Endodermal cell (in vitro differentiated cells): ENCODE measurements around the gene CX3CR1. TPM values are rescaled to one million over a fixed set of nuclear protein-coding genes. Genes with fewer than 3 reads are reported as not detected.
"Not testable (repeated sequence)": the region's sequence is repeated elsewhere in the genome, so short reads cannot be mapped to it uniquely, and the experiment has no call there.

Experiments used
- DNase-seq: peaks from one replicate; pipeline ENCODE4 v3.0.0-alpha.2; 2017
- H3K27ac ChIP-seq: 2 replicates; pipeline ENCODE4 v1.5.1; 2013; ENCODE audit warnings: mild to moderate bottlenecking, low read depth, low read length, moderate library complexity
- H3K27me3 ChIP-seq: 2 replicates; pipeline ENCODE4 v1.6.1; 2013; ENCODE audit warnings: mild to moderate bottlenecking, low read length, moderate library complexity; ENCODE audit not compliant: insufficient read depth, control insufficient read depth, poor library complexity, severe bottlenecking
- H3K36me3 ChIP-seq: 2 replicates; pipeline ENCODE4 v1.7.0; 2013; ENCODE audit warnings: mild to moderate bottlenecking, low read length, moderate library complexity; ENCODE audit not compliant: control insufficient read depth, insufficient read depth
- H3K4me1 ChIP-seq: one replicate; pipeline ENCODE4 v1.7.0; 2013; ENCODE audit warnings: low read length; ENCODE audit not compliant: control insufficient read depth, insufficient read depth
- H3K4me3 ChIP-seq: 2 replicates; pipeline ENCODE4 v1.5.1; 2013; ENCODE audit warnings: mild to moderate bottlenecking, low read length, moderate library complexity
- H3K9ac ChIP-seq: 2 replicates; pipeline ENCODE4 v1.6.1; 2013; ENCODE audit warnings: mild to moderate bottlenecking, low read length, moderate library complexity; ENCODE audit not compliant: poor library complexity, severe bottlenecking; ENCODE audit errors: extremely low read depth
- H3K9me3 ChIP-seq: 2 replicates; pipeline ENCODE4 v1.6.1; 2013; ENCODE audit warnings: mild to moderate bottlenecking, low read length, moderate library complexity; ENCODE audit not compliant: control insufficient read depth
- H3K27ac Mint-ChIP-seq: 2 replicates; pipeline ENCODE4 v1.8.0; 2020; ENCODE audit warnings: mixed read lengths
- H3K27me3 Mint-ChIP-seq: 2 replicates; pipeline ENCODE4 v1.8.0; 2021; ENCODE audit warnings: mild to moderate bottlenecking, mixed read lengths; ENCODE audit not compliant: insufficient read depth
- H3K36me3 Mint-ChIP-seq: 2 replicates; pipeline ENCODE4 v1.8.0; 2020; ENCODE audit warnings: low read depth, mixed read lengths
- H3K4me1 Mint-ChIP-seq: 2 replicates; pipeline ENCODE4 v1.8.0; 2020; ENCODE audit warnings: mixed read lengths
- H3K4me3 Mint-ChIP-seq: 2 replicates; pipeline ENCODE4 v1.8.0; 2020; ENCODE audit warnings: mild to moderate bottlenecking, moderate library complexity, mixed read lengths
- H3K9me3 Mint-ChIP-seq: 2 replicates; pipeline ENCODE4 v1.8.0; 2020; ENCODE audit warnings: mild to moderate bottlenecking, mixed read lengths
- CTCF ChIP-seq: fragments of 200-600 bp; sonication (generic); conservative IDR thresholded peaks from 2 replicates; pipeline ENCODE4 v1.5.0; 2021; ENCODE audit warnings: antibody characterized with exemption, mild to moderate bottlenecking
- WGBS, 2 experiments: methylation state at CpG; one replicate each; pipeline versions ENCODE4 v1.1.5 to v1.1.7; 2013; ENCODE audit warnings: missing lambda C conversion rate in 2 of 2, mixed read lengths in 1 of 2; ENCODE audit not compliant: insufficient coverage in 1 of 2, insufficient read length in 1 of 2; 5-methylcytosine and 5-hydroxymethylcytosine counted together
- total RNA-seq, 2 donors: library from RNA; stranded (reverse); fragmentation: NEBNext Ultra II Directional in 1 of 2; extraction: Animal tissue kit (Norgen Biotek cat#: 25700) in 1 of 2; gene quantifications; 2 replicates in 1 of 2; 3 replicates in 1 of 2; pipeline ENCODE4 v1.2.1, GENCODE V29; 2021

The CX3CR1 gene
- total RNA-seq, 2 donors from 2014 or later: not detected

- Histone ChIP-seq H3K27me3 (no peaks in the 10 kb centered on the region), H3K9me3 (no peaks in the 10 kb centered on the region), H3K27ac (no peak overlapping the region), H3K4me1 (no peaks in the 10 kb centered on the region), H3K4me3 (no peak overlapping the region), H3K9ac (no peak overlapping the region), H3K36me3 (no peaks in the 10 kb centered on the region)
- DNase-seq: no peak
- Mint-ChIP-seq H3K27me3 (peaks cover 3% of the 10 kb centered on the region), H3K4me3 (no peak overlapping the region), H3K4me1 (peaks cover 7% of the 10 kb centered on the region), H3K27ac (no peak overlapping the region), H3K36me3 (no peaks in the 10 kb centered on the region), H3K9me3 (peaks cover 5% of the 10 kb centered on the region)
- 95 to 100% methylated on average over 2 to 3 of the region's 4 CpGs for WGBS, 2 experiments
- no peak for TF ChIP-seq CTCF
Measured at GRCh38 chr3:39228496-39228895, 51.3 kb downstream of the CX3CR1 start.

- not testable (repeated sequence) for H3K4me1 Mint-ChIP-seq, H3K4me3 Mint-ChIP-seq, DNase-seq, H3K9ac ChIP-seq, H3K9me3 Mint-ChIP-seq, H3K27me3 Mint-ChIP-seq, H3K27ac Mint-ChIP-seq, H3K4me1 ChIP-seq, H3K4me3 ChIP-seq, H3K27me3 ChIP-seq, H3K27ac ChIP-seq, H3K36me3 ChIP-seq, H3K9me3 ChIP-seq, H3K36me3 Mint-ChIP-seq
- WGBS, 2 experiments: 95% methylated on average over 20 of the region's 32 CpGs; no CpG with 5 or more reads in 1 of the 2 experiments
Measured at GRCh38 chr3:39227596-39227995, 52.2 kb downstream of the CX3CR1 start.

- H3K9me3 ChIP-seq: no peaks in the 10 kb centered on the region
- H3K9ac ChIP-seq: no peak overlapping the region
- Mint-ChIP-seq H3K27me3 (peaks cover 1% of the 10 kb centered on the region), H3K4me1 (no peaks in the 10 kb centered on the region), H3K4me3 (no peak overlapping the region), H3K36me3 (no peaks in the 10 kb centered on the region), H3K9me3 (peaks cover 5% of the 10 kb centered on the region), H3K27ac (no peak overlapping the region)
- no peak overlapping the region for H3K4me3 ChIP-seq
- DNase-seq: no peak
- no peaks in the 10 kb centered on the region for H3K4me1 ChIP-seq
- 86 to 100% methylated on average over 2 to 3 of the region's 3 CpGs for WGBS, 2 experiments
- TF ChIP-seq CTCF: no peak
- no peaks in the 10 kb centered on the region for H3K27me3 ChIP-seq
- no peak overlapping the region for H3K27ac ChIP-seq
- H3K36me3 ChIP-seq: no peaks in the 10 kb centered on the region
Measured at GRCh38 chr3:39226106-39226741, 53.6 kb downstream of the CX3CR1 start.

GRCh38 chr3:39224288-39224687, 55.5 kb downstream of the CX3CR1 start:
- H3K36me3 ChIP-seq: no peaks in the 10 kb centered on the region
- DNase-seq: no peak
- no peak for TF ChIP-seq CTCF
- H3K27me3 ChIP-seq: no peaks in the 10 kb centered on the region
- H3K27ac Mint-ChIP-seq: no peak overlapping the region
- no peak overlapping the region for H3K27ac ChIP-seq
- no peak overlapping the region for H3K4me3 ChIP-seq
- no peak overlapping the region for H3K4me3 Mint-ChIP-seq
- H3K9me3 Mint-ChIP-seq: peaks cover 5% of the 10 kb centered on the region
- H3K4me1 ChIP-seq: no peaks in the 10 kb centered on the region
- no peaks in the 10 kb centered on the region for H3K36me3 Mint-ChIP-seq
- H3K4me1 Mint-ChIP-seq: no peaks in the 10 kb centered on the region
- H3K9ac ChIP-seq: no peak overlapping the region
- no peaks in the 10 kb centered on the region for H3K9me3 ChIP-seq
- no peaks in the 10 kb centered on the region for H3K27me3 Mint-ChIP-seq
- 80% methylated on average over 2 of the region's 2 CpGs; no CpG with 5 or more reads in 1 of the 2 experiments for WGBS, 2 experiments
